Neuronal stem cell (in vitro differentiated cells): ENCODE data around the gene ITGA8.

Experiments used
- DNase-seq: peaks from one replicate; pipeline ENCODE4 v3.0.0-alpha.2; 2013; ENCODE audit warnings: low spot score
- H2AFZ ChIP-seq: one replicate; pipeline ENCODE4 v1.6.1; 2013; ENCODE audit warnings: mild to moderate bottlenecking, low read length, inconsistent platforms
- H2AK5ac ChIP-seq: 2 replicates; pipeline ENCODE4 v1.6.1; 2013; ENCODE audit warnings: low read depth, mild to moderate bottlenecking, inconsistent platforms, low read length, moderate library complexity, mixed read lengths
- H2BK120ac ChIP-seq: 2 replicates; pipeline ENCODE4 v1.6.1; 2013; ENCODE audit warnings: low read depth, mild to moderate bottlenecking, inconsistent platforms, low read length, moderate library complexity, mixed read lengths
- H2BK12ac ChIP-seq: one replicate; pipeline ENCODE4 v1.6.1; 2013; ENCODE audit warnings: low read length, inconsistent platforms
- H2BK15ac ChIP-seq: 2 replicates; pipeline ENCODE4 v1.6.1; 2013; ENCODE audit warnings: mild to moderate bottlenecking, low read length, inconsistent platforms, mixed read lengths
- H2BK5ac ChIP-seq: one replicate; pipeline ENCODE4 v1.6.1; 2013; ENCODE audit warnings: inconsistent platforms, mild to moderate bottlenecking, low read length, moderate library complexity
- H3K14ac ChIP-seq: one replicate; pipeline ENCODE4 v1.6.1; 2013; ENCODE audit warnings: low read length, inconsistent platforms
- H3K18ac ChIP-seq: 2 replicates; pipeline ENCODE4 v1.6.1; 2013; ENCODE audit warnings: low read length, inconsistent platforms
- H3K23ac ChIP-seq: 2 replicates; pipeline ENCODE4 v1.6.1; 2013; ENCODE audit warnings: low read depth, mild to moderate bottlenecking, mixed read lengths, low read length, inconsistent platforms; ENCODE audit not compliant: poor library complexity
- H3K27ac ChIP-seq: replicated peaks from 3 replicates; pipeline ENCODE4 v1.5.1; 2013; ENCODE audit warnings: low read length, inconsistent platforms
- H3K27me3 ChIP-seq, 3 experiments: 2 replicates each; pipeline ENCODE4 v1.6.1; 2013; ENCODE audit warnings: low read length in 3 of 3, mild to moderate bottlenecking in 2 of 3, inconsistent platforms in 1 of 3, low read depth in 1 of 3, mixed read lengths in 1 of 3, moderate library complexity in 1 of 3; ENCODE audit not compliant: control insufficient read depth in 3 of 3, insufficient read depth in 3 of 3
- H3K36me3 ChIP-seq, 2 donors: replicated peaks in 1 of 2; 2 replicates each; pipeline ENCODE4 v1.6.1; 2013; ENCODE audit warnings: low read length in 2 of 2; ENCODE audit not compliant: control insufficient read depth in 2 of 2, insufficient read depth in 2 of 2
- H3K4ac ChIP-seq: 2 replicates; pipeline ENCODE4 v1.6.1; 2013; ENCODE audit warnings: inconsistent platforms, mild to moderate bottlenecking, low read length, moderate library complexity
- H3K4me1 ChIP-seq, 2 donors: 1 replicate in 1 of 2; 2 replicates in 1 of 2; pipeline ENCODE4 v1.6.1; 2013; ENCODE audit warnings: low read length in 2 of 2, low read depth in 1 of 2; ENCODE audit not compliant: control insufficient read depth in 2 of 2, insufficient read depth in 1 of 2
- H3K4me2 ChIP-seq: one replicate; pipeline ENCODE4 v1.6.1; 2013; ENCODE audit warnings: mild to moderate bottlenecking, low read length, inconsistent platforms; ENCODE audit not compliant: insufficient read depth, poor library complexity, severe bottlenecking
- H3K4me3 ChIP-seq, 2 donors: 2 replicates each; pipeline ENCODE4 v1.5.1; 2013; ENCODE audit warnings: low read length in 2 of 2, mild to moderate bottlenecking in 2 of 2, inconsistent platforms in 1 of 2, moderate library complexity in 1 of 2
- H3K79me1 ChIP-seq: one replicate; pipeline ENCODE4 v1.6.1; 2013; ENCODE audit warnings: low read depth, mild to moderate bottlenecking, inconsistent platforms, low read length, moderate library complexity
- H3K9ac ChIP-seq: one replicate; pipeline ENCODE4 v1.6.1; 2013; ENCODE audit warnings: mild to moderate bottlenecking, low read depth, low read length, inconsistent platforms; ENCODE audit not compliant: poor library complexity
- H3K9me3 ChIP-seq, 2 donors: replicated peaks in 1 of 2; 2 replicates each; pipeline versions ENCODE3 to v1.6.1; 2013; ENCODE audit warnings: low read length in 2 of 2, mild to moderate bottlenecking in 2 of 2, inconsistent platforms in 1 of 2, low read depth in 1 of 2, mixed read lengths in 1 of 2, moderate library complexity in 1 of 2; ENCODE audit not compliant: control insufficient read depth in 2 of 2, insufficient read depth in 1 of 2
- H4K8ac ChIP-seq: one replicate; pipeline ENCODE4 v1.6.1; 2013; ENCODE audit warnings: low read depth, mild to moderate bottlenecking, inconsistent platforms, low read length, moderate library complexity
- H4K91ac ChIP-seq: one replicate; pipeline ENCODE4 v1.6.1; 2013; ENCODE audit warnings: low read length, low read depth, mild to moderate bottlenecking, inconsistent platforms; ENCODE audit not compliant: poor library complexity
- WGBS, 2 donors: extraction: QIAGEN DNeasy Blood & Tissue Kit; methylation state at CpG; one replicate each; pipeline ENCODE4 v1.1.7; 2013; ENCODE audit warnings: missing lambda C conversion rate in 2 of 2, mixed read lengths in 1 of 2; ENCODE audit not compliant: insufficient read length in 2 of 2, insufficient replicate concordance in 1 of 2; ENCODE audit errors: extremely low coverage in 2 of 2; 5-methylcytosine and 5-hydroxymethylcytosine counted together

ITGA8 gene

GRCh38 chr10:15489431-15489830 is 230.3 kb downstream of the ITGA8 start:
- no peaks in the 10 kb centered on the region for H3K36me3 ChIP-seq
- H3K27ac ChIP-seq, result no peak overlapping the region
- no peak overlapping the region for H2BK15ac ChIP-seq
- no peak overlapping the region for H4K8ac ChIP-seq
- H3K14ac ChIP-seq, result no peak overlapping the region
- H3K27me3 ChIP-seq, result no peaks in the 10 kb centered on the region
- no peak overlapping the region for H3K4me3 ChIP-seq
- no peaks in the 10 kb centered on the region for H3K9me3 ChIP-seq
- H3K4ac ChIP-seq, result no peak overlapping the region
- no peaks in the 10 kb centered on the region for H3K4me1 ChIP-seq
- no peak overlapping the region for H3K18ac ChIP-seq
- no peak overlapping the region for H3K23ac ChIP-seq
- no peak overlapping the region for H2BK5ac ChIP-seq
- H4K91ac ChIP-seq, result no peak overlapping the region
- H2BK120ac ChIP-seq, result no peak overlapping the region
- WGBS, 2 donors, result no CpG with 5 or more reads among the region's 3 CpGs
- H3K79me1 ChIP-seq, result no peaks in the 10 kb centered on the region
- no peak overlapping the region for H3K9ac ChIP-seq
- no peak overlapping the region for H3K4me2 ChIP-seq
- H2BK12ac ChIP-seq, result no peak overlapping the region
- no peak overlapping the region for H2AFZ ChIP-seq
- H2AK5ac ChIP-seq, result no peak overlapping the region
- no peak for DNase-seq

- Histone ChIP-seq H4K91ac (no peak overlapping the region), H3K9me3 (no peaks in the 10 kb centered on the region), H3K14ac (no peak overlapping the region), H3K4me1 (no peaks in the 10 kb centered on the region), H2BK5ac (no peak overlapping the region), H2AK5ac (no peak overlapping the region), H2AFZ (no peak overlapping the region), H3K9ac (no peak overlapping the region), H4K8ac (no peak overlapping the region), H2BK15ac (no peak overlapping the region), H3K23ac (no peak overlapping the region), H3K4me2 (no peak overlapping the region), H3K27me3 (no peaks in the 10 kb centered on the region), H3K36me3 (no peaks in the 10 kb centered on the region), H3K27ac (no peak overlapping the region), H3K4ac (no peak overlapping the region), H3K4me3 (no peak overlapping the region), H2BK12ac (no peak overlapping the region), H3K18ac (no peak overlapping the region), H3K79me1 (no peaks in the 10 kb centered on the region), H2BK120ac (no peak overlapping the region)
- no CpG with 5 or more reads among the region's 4 CpGs for WGBS, 2 donors
- DNase-seq, result no peak
These were observed 232.3 kb downstream of the ITGA8 start for GRCh38 chr10:15487376-15487775.

- Histone ChIP-seq H2BK120ac (no peak overlapping the region), H3K27ac (no peak overlapping the region), H2BK15ac (no peak overlapping the region), H3K27me3 (no peaks in the 10 kb centered on the region), H3K9me3 (no peaks in the 10 kb centered on the region), H2BK12ac (no peak overlapping the region), H2BK5ac (no peak overlapping the region), H4K91ac (no peak overlapping the region), H3K23ac (no peak overlapping the region), H3K14ac (no peak overlapping the region), H3K9ac (no peak overlapping the region), H3K36me3 (no peaks in the 10 kb centered on the region), H2AK5ac (no peak overlapping the region), H2AFZ (no peak overlapping the region), H3K4ac (no peak overlapping the region), H3K79me1 (no peaks in the 10 kb centered on the region), H3K4me1 (no peaks in the 10 kb centered on the region), H3K4me3 (no peak overlapping the region), H4K8ac (no peak overlapping the region), H3K18ac (no peak overlapping the region), H3K4me2 (no peak overlapping the region)
- no peak for DNase-seq
- no CpG with 5 or more reads among the region's 4 CpGs for WGBS, 2 donors
These were observed 233.3 kb downstream of the ITGA8 start for GRCh38 chr10:15486404-15486803.

GRCh38 chr10:15485684-15486316 is 233.9 kb downstream of the ITGA8 start:
- Histone ChIP-seq H3K23ac (no peak overlapping the region), H2BK120ac (no peak overlapping the region), H4K8ac (no peak overlapping the region), H4K91ac (no peak overlapping the region), H3K4me1 (no peaks in the 10 kb centered on the region), H3K4me3 (no peak overlapping the region), H2AK5ac (no peak overlapping the region), H3K14ac (no peak overlapping the region), H3K27me3 (peaks cover 0 to 2% (median 0%) of the 10 kb centered on the region in 3 experiments), H3K4ac (no peak overlapping the region), H3K79me1 (no peaks in the 10 kb centered on the region), H2BK15ac (no peak overlapping the region), H3K18ac (no peak overlapping the region), H3K27ac (no peak overlapping the region), H3K36me3 (no peaks in the 10 kb centered on the region), H2BK5ac (no peak overlapping the region), H3K9me3 (no peaks in the 10 kb centered on the region), H3K9ac (no peak overlapping the region), H2AFZ (no peak overlapping the region), H3K4me2 (no peak overlapping the region), H2BK12ac (no peak overlapping the region)
- no CpG with 5 or more reads among the region's 5 CpGs for WGBS, 2 donors
- DNase-seq, result no peak
